Stomach smooth muscle (tissue), 2 donors: Measurements from ENCODE around the gene SLC44A1.

Experiments
- H3K27ac ChIP-seq: one replicate; pipeline ENCODE4 v1.7.0; 2013; ENCODE audit warnings: mild to moderate bottlenecking, low read length, inconsistent platforms
- H3K27me3 ChIP-seq, 2 donors: one replicate each; pipeline ENCODE4 v1.7.0; 2013; ENCODE audit warnings: low read length in 2 of 2; ENCODE audit not compliant: insufficient read depth in 2 of 2, control insufficient read depth in 1 of 2
- H3K36me3 ChIP-seq, 2 donors: one replicate each; pipeline ENCODE4 v1.7.0; 2013; ENCODE audit warnings: low read length in 2 of 2; ENCODE audit not compliant: control insufficient read depth in 2 of 2, insufficient read depth in 2 of 2
- H3K4me1 ChIP-seq: one replicate; pipeline ENCODE4 v1.7.0; 2013; ENCODE audit warnings: low read length; ENCODE audit not compliant: control insufficient read depth, insufficient read depth
- H3K4me3 ChIP-seq, 2 donors: one replicate each; pipeline ENCODE4 v1.7.0; 2013; ENCODE audit warnings: low read length in 2 of 2
- H3K9ac ChIP-seq, 2 donors: one replicate each; pipeline ENCODE4 v1.7.0; 2013; ENCODE audit warnings: low read length in 2 of 2, mild to moderate bottlenecking in 1 of 2
- H3K9me3 ChIP-seq, 2 donors: one replicate each; pipeline ENCODE4 v1.7.0; 2013; ENCODE audit warnings: low read length in 2 of 2; ENCODE audit not compliant: control insufficient read depth in 2 of 2
- donor health status: healthy.
- donor health status: Pancreatic carcinoma.

SLC44A1 gene

GRCh38 chr9:105219291-105219805 lies 25.1 kb upstream of the SLC44A1 start:
- peaks cover 6% of the 10 kb centered on the region for H3K4me1 ChIP-seq
- H3K36me3 ChIP-seq = no peaks in the 10 kb centered on the region
- no peak overlapping the region for H3K27ac ChIP-seq
- H3K4me3 ChIP-seq = no peak overlapping the region
- H3K27me3 ChIP-seq = no peaks in the 10 kb centered on the region
- no peak overlapping the region for H3K9ac ChIP-seq
- H3K9me3 ChIP-seq = peaks cover 9 to 11% of the 10 kb centered on the region in 2 donors

- Histone ChIP-seq H3K9ac (no peak overlapping the region), H3K36me3 (no peaks in the 10 kb centered on the region), H3K27ac (no peak overlapping the region), H3K9me3 (peaks cover 10 to 15% of the 10 kb centered on the region in 2 donors), H3K4me3 (no peak overlapping the region), H3K4me1 (peaks cover 6% of the 10 kb centered on the region), H3K27me3 (no peaks in the 10 kb centered on the region)
Measured at GRCh38 chr9:105220451-105220850, 24.0 kb upstream of the SLC44A1 start.

- H3K27me3 ChIP-seq = no peaks in the 10 kb centered on the region
- no peaks in the 10 kb centered on the region for H3K36me3 ChIP-seq
- H3K27ac ChIP-seq = no peak overlapping the region
- H3K9me3 ChIP-seq = peaks cover 10 to 15% of the 10 kb centered on the region in 2 donors
- no peaks in the 10 kb centered on the region for H3K4me1 ChIP-seq
- H3K4me3 ChIP-seq = no peak overlapping the region
- H3K9ac ChIP-seq = no peak overlapping the region
Measured at GRCh38 chr9:105223544-105224140, 20.8 kb upstream of the SLC44A1 start.

GRCh38 chr9:105226055-105226454 lies 18.4 kb upstream of the SLC44A1 start:
- H3K9ac ChIP-seq = no peak overlapping the region
- no peaks in the 10 kb centered on the region for H3K27me3 ChIP-seq
- no peak overlapping the region for H3K4me3 ChIP-seq
- H3K4me1 ChIP-seq = no peaks in the 10 kb centered on the region
- H3K36me3 ChIP-seq = no peaks in the 10 kb centered on the region
- H3K9me3 ChIP-seq = peaks cover 10 to 15% of the 10 kb centered on the region in 2 donors
- no peak overlapping the region for H3K27ac ChIP-seq

GRCh38 chr9:105232207-105232606 lies 12.2 kb upstream of the SLC44A1 start:
- no peak overlapping the region for H3K4me3 ChIP-seq
- H3K9me3 ChIP-seq = no peaks in the 10 kb centered on the region
- H3K9ac ChIP-seq = no peak overlapping the region
- H3K27ac ChIP-seq = no peak overlapping the region
- no peaks in the 10 kb centered on the region for H3K36me3 ChIP-seq
- H3K4me1 ChIP-seq = no peaks in the 10 kb centered on the region
- H3K27me3 ChIP-seq = no peaks in the 10 kb centered on the region

GRCh38 chr9:105233873-105234272 lies 10.6 kb upstream of the SLC44A1 start:
- Histone ChIP-seq H3K36me3 (no peaks in the 10 kb centered on the region), H3K9me3 (no peaks in the 10 kb centered on the region), H3K27me3 (no peaks in the 10 kb centered on the region), H3K4me3 (no peak overlapping the region), H3K9ac (no peak overlapping the region), H3K27ac (no peak overlapping the region), H3K4me1 (no peaks in the 10 kb centered on the region)

- no peak overlapping the region for H3K4me3 ChIP-seq
- H3K27me3 ChIP-seq = no peaks in the 10 kb centered on the region
- H3K27ac ChIP-seq = no peak overlapping the region
- H3K4me1 ChIP-seq = peaks cover under 1% of the 10 kb centered on the region
- no peaks in the 10 kb centered on the region for H3K9me3 ChIP-seq
- no peaks in the 10 kb centered on the region for H3K36me3 ChIP-seq
- no peak overlapping the region for H3K9ac ChIP-seq
Measured at GRCh38 chr9:105236261-105236660, 8.2 kb upstream of the SLC44A1 start.

GRCh38 chr9:105237246-105237645 lies 7.2 kb upstream of the SLC44A1 start:
- H3K36me3 ChIP-seq = no peaks in the 10 kb centered on the region

GRCh38 chr9:105238302-105238701 lies 6.1 kb upstream of the SLC44A1 start:
- H3K27me3 ChIP-seq = no peaks in the 10 kb centered on the region
- peaks cover 5% of the 10 kb centered on the region for H3K4me1 ChIP-seq
- H3K4me3 ChIP-seq = no peak overlapping the region
- H3K36me3 ChIP-seq = no peaks in the 10 kb centered on the region
- no peak overlapping the region for H3K9ac ChIP-seq
- no peaks in the 10 kb centered on the region for H3K9me3 ChIP-seq
- H3K27ac ChIP-seq = no peak overlapping the region

More at GRCh38 chr9:105237246-105237645, 7.2 kb upstream of the SLC44A1 start:
- no peak overlapping the region for H3K4me3 ChIP-seq
- H3K4me1 ChIP-seq = peaks cover 5% of the 10 kb centered on the region
- no peaks in the 10 kb centered on the region for H3K9me3 ChIP-seq
- no peak overlapping the region for H3K9ac ChIP-seq
- no peaks in the 10 kb centered on the region for H3K27me3 ChIP-seq
- H3K27ac ChIP-seq = no peak overlapping the region

GRCh38 chr9:105241356-105242043 lies 3.0 kb upstream of the SLC44A1 start:
- Histone ChIP-seq H3K9me3 (no peaks in the 10 kb centered on the region), H3K27ac (no peak overlapping the region), H3K36me3 (no peaks in the 10 kb centered on the region), H3K27me3 (no peaks in the 10 kb centered on the region), H3K9ac (no peak overlapping the region), H3K4me1 (peaks cover 5% of the 10 kb centered on the region), H3K4me3 (no peak overlapping the region)

GRCh38 chr9:105242062-105242461 lies 2.4 kb upstream of the SLC44A1 start:
- H3K36me3 ChIP-seq = no peaks in the 10 kb centered on the region
- no peak overlapping the region for H3K27ac ChIP-seq
- no peaks in the 10 kb centered on the region for H3K9me3 ChIP-seq
- no peak overlapping the region for H3K4me3 ChIP-seq
- H3K9ac ChIP-seq = no peak overlapping the region
- H3K4me1 ChIP-seq = peaks cover 5% of the 10 kb centered on the region
- H3K27me3 ChIP-seq = no peaks in the 10 kb centered on the region
